GM12801 (cell line): ENCODE data around the gene OR52N2.

Experiments used
- CTCF ChIP-seq: IDR thresholded peaks from one replicate; pipeline ENCODE4 v1.5.1; 2011; ENCODE audit warnings: control low read depth; ENCODE audit not compliant: insufficient read length; ENCODE audit errors: extremely low read depth

The OR52N2 gene

GRCh38 chr11:5841797-5842196 lies 33.1 kb downstream of the OR52N2 start, which contains the start of gene OR52E6:
OR52E6 (minus strand) TSS chr11:5841897; CDS start chr11:5841897, 0 bp downstream.
- TF ChIP-seq CTCF: no peak

- no peak for TF ChIP-seq CTCF
These were observed 38.0 kb downstream of the OR52N2 start for GRCh38 chr11:5846701-5847100.

- no peak for TF ChIP-seq CTCF
These were observed 39.0 kb downstream of the OR52N2 start for GRCh38 chr11:5847711-5848110.

GRCh38 chr11:5851002-5851401 lies 42.3 kb downstream of the OR52N2 start:
- no peak for TF ChIP-seq CTCF

GRCh38 chr11:5857590-5857989 lies 48.9 kb downstream of the OR52N2 start, which contains the start of gene OR52E8:
OR52E8 (minus strand) TSS chr11:5857690; CDS start chr11:5857690, 0 bp downstream.
- no peak for TF ChIP-seq CTCF

- no peak for TF ChIP-seq CTCF
These were observed 57.1 kb downstream of the OR52N2 start for GRCh38 chr11:5865826-5866225.
